ENCODE results near the gene ASB1. TPM values are rescaled to one million over a fixed set of nuclear protein-coding genes. Genes with fewer than 3 reads are reported as not detected.

The ASB1 gene
- total RNA-seq, 1 experiment from 2014 or later = 46.0 TPM

- H2BK120ac ChIP-seq (ENCODE audit: low read depth, low read length, poor library complexity, severe bottlenecking) = no peak overlapping the region
- H4K8ac ChIP-seq (replicated peaks; ENCODE audit: insufficient read length, low read depth, low read length) = no peak overlapping the region
- no peak overlapping the region for H2BK5ac ChIP-seq (ENCODE audit: insufficient read length, low read length)
- DNase-seq = peak; percentile 22
- H3K27ac Mint-ChIP-seq = no peak overlapping the region
- no peak overlapping the region for H2AK5ac ChIP-seq (ENCODE audit: insufficient read length, low read length)
- no peak overlapping the region for H2BK15ac ChIP-seq (ENCODE audit: low read depth, low read length)
- no peak overlapping the region for H4K5ac ChIP-seq (ENCODE audit: insufficient read length, low read depth, low read length)
- no peak overlapping the region for H3K14ac ChIP-seq (ENCODE audit: insufficient read depth, low read length)
- no peaks in the 10 kb centered on the region for H3K9me3 ChIP-seq (ENCODE audit: control insufficient read depth, low read depth, low read length)
- no peak overlapping the region for H3K4ac ChIP-seq (ENCODE audit: low read depth, low read length)
- no peak overlapping the region for H4K91ac ChIP-seq (ENCODE audit: insufficient read length, low read depth, low read length)
- H3K23me2 ChIP-seq (ENCODE audit: insufficient read length, low read depth, low read length, poor library complexity, severe bottlenecking) = no peaks in the 10 kb centered on the region
- no CpG with 5 or more reads among the region's 18 CpGs for WGBS (ENCODE audit: extremely low coverage, insufficient read length, low lambda C conversion rate)
- no peak overlapping the region for H3K18ac ChIP-seq (ENCODE audit: insufficient read length, low read depth, low read length)
- H3K4me1 Mint-ChIP-seq = peaks cover 8% of the 10 kb centered on the region in 2 experiments
- no peak overlapping the region for H3T11ph ChIP-seq (ENCODE audit: low read length)
- no peaks in the 10 kb centered on the region for H3K36me3 Mint-ChIP-seq (ENCODE audit: insufficient read depth in 1 of 3, low read depth in 3 of 3)
- no peak overlapping the region for H2BK20ac ChIP-seq (ENCODE audit: low read depth, low read length, poor library complexity, severe bottlenecking)
- H3K56ac ChIP-seq (ENCODE audit: insufficient read length, low read depth, low read length) = no peak overlapping the region
- no peak overlapping the region for H3K9ac ChIP-seq (ENCODE audit: extremely low read depth, insufficient read length, low read length)
- no peak overlapping the region for H2AFZ ChIP-seq (ENCODE audit: low read length)
- H3K4me3 Mint-ChIP-seq = no peak overlapping the region
- H3K27me3 ChIP-seq (ENCODE audit: insufficient read depth, low read length) = no peaks in the 10 kb centered on the region
- H3K4me1 ChIP-seq (ENCODE audit: insufficient read depth, low read length) = no peaks in the 10 kb centered on the region
- H3K27ac ChIP-seq (ENCODE audit: insufficient read length, low read depth, low read length) = no peak overlapping the region
- H3K23ac ChIP-seq (ENCODE audit: insufficient read length, low read depth, low read length) = no peak overlapping the region
- no peak for TF ChIP-seq CTCF (conservative IDR thresholded peaks at IDR 0.05)
- no peak overlapping the region for H2BK12ac ChIP-seq (ENCODE audit: insufficient read length, low read depth, low read length)
- H3K9me3 Mint-ChIP-seq = no peaks in the 10 kb centered on the region
- H3K4me2 ChIP-seq (ENCODE audit: insufficient read depth, insufficient read length, low read length) = no peak overlapping the region
- H3K27me3 Mint-ChIP-seq (ENCODE audit: low read depth) = peaks cover 5% of the 10 kb centered on the region
- no peaks in the 10 kb centered on the region for H3K79me1 ChIP-seq (ENCODE audit: insufficient read depth, low read depth, low read length, poor library complexity, severe bottlenecking)
- no peaks in the 10 kb centered on the region for H4K20me1 ChIP-seq (ENCODE audit: control insufficient read depth, insufficient read depth, insufficient read length)
- no peaks in the 10 kb centered on the region for H3K79me2 ChIP-seq (ENCODE audit: insufficient read depth, low read length)
These were observed 67.3 kb downstream of the ASB1 start for GRCh38 chr2:238493880-238494572.
